Measurements from ENCODE around the gene CNIH3.

- TF ChIP-seq ZFP30 (CRISPR knock-in tag; IDR thresholded peaks at IDR 0.05): no peak
- TF ChIP-seq ZNF70 (CRISPR knock-in tag; IDR thresholded peaks at IDR 0.05): no peak
- no peak for TF ChIP-seq GLIS3 (CRISPR knock-in tag; IDR thresholded peaks at IDR 0.05)
- no peak for TF ChIP-seq ARNTL (CRISPR knock-in tag; IDR thresholded peaks at IDR 0.05; ENCODE audit: borderline replicate concordance, low read depth)
- TF ChIP-seq, protein P1, sequence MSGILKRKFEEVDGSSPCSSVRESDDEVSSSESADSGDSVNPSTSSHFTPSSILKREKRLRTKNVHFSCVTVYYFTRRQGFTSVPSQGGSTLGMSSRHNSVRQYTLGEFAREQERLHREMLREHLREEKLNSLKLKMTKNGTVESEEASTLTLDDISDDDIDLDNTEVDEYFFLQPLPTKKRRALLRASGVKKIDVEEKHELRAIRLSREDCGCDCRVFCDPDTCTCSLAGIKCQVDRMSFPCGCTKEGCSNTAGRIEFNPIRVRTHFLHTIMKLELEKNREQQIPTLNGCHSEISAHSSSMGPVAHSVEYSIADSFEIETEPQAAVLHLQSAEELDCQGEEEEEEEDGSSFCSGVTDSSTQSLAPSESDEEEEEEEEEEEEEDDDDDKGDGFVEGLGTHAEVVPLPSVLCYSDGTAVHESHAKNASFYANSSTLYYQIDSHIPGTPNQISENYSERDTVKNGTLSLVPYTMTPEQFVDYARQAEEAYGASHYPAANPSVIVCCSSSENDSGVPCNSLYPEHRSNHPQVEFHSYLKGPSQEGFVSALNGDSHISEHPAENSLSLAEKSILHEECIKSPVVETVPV (CRISPR knock-in tag; IDR thresholded peaks at IDR 0.05): no peak
- no peak for TF ChIP-seq RARB (CRISPR knock-in tag; IDR thresholded peaks at IDR 0.05)
- no peak for TF ChIP-seq ZNF8 (CRISPR knock-in tag; IDR thresholded peaks at IDR 0.05)
Observed at GRCh38 chr1:224637936-224638335, 21.8 kb downstream of the CNIH3 start.

Data from SK-N-SH treated with all-trans-retinoic acid at 6 μM for 48 hours (cell line).